Stimulated activated CD4-positive, alpha-beta T cell treated with anti-CD3 and anti-CD28 coated beads, Interleukin-15, amount 100 ng/mL, for 24 hours (primary cell): ENCODE results near the gene GLDN.

Source experiments
- DNase-seq: peaks from one replicate; pipeline ENCODE4 v3.0.0-alpha.2; 2020

GLDN gene

DNA sequence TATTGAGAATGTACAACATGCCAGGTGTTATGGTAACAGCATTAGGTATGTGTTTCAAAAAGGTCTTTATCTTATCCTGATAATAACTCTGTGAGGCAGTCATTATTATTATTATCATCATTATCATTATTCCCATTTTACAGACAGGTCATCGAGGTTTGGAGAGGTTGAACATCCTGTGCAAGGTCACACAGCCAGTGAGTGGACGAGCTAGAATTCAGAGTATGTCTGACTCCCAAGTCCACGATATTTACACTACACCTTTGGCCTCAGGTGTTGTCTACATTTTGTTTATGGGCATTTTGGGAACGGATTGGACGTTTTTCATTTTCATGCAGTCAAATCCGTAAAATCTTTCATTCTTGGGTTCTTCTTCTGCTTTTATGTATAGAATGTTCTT lies 24.0 kb downstream of the GLDN start:
- DNase-seq: no peak

DNA sequence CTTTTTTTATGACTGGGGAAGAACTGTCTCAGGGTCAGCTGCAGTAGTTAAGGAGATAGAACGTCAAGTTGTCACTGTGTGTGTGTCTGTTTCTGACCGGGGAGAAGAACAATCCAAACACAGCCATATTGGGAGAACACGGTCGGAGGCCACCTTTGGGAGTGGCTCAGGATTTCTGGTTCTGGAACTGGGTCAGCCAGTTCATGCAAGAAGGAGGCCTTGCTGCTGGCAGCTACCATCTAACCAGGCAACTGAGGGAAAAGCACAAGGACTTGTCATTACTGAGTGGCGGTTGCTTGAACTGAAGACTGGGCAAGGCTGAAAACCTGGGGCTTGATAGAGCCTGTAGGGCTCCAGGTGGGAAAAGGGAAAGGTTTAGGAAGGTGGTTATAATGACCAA lies 24.6 kb downstream of the GLDN start:
- no peak for DNase-seq

DNA sequence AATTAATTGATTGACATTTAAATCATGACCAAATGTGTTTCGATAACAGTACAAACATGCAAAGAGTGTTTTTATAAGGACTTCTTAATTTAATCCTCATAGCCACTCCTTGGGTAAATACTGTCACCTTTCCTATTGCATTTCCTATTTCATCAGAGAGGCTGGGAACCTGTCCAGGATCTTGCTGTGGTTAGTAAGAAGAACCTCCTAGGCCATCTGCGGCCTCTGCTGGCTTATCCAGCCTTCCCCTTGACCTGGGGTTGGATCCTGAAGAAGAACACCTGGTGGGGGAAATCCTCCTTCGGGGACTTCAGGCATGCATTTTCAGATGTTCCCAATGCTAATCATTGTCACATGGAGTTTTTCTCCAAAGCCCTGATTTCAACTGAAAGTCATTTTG lies 25.5 kb downstream of the GLDN start:
- DNase-seq: no peak

DNA sequence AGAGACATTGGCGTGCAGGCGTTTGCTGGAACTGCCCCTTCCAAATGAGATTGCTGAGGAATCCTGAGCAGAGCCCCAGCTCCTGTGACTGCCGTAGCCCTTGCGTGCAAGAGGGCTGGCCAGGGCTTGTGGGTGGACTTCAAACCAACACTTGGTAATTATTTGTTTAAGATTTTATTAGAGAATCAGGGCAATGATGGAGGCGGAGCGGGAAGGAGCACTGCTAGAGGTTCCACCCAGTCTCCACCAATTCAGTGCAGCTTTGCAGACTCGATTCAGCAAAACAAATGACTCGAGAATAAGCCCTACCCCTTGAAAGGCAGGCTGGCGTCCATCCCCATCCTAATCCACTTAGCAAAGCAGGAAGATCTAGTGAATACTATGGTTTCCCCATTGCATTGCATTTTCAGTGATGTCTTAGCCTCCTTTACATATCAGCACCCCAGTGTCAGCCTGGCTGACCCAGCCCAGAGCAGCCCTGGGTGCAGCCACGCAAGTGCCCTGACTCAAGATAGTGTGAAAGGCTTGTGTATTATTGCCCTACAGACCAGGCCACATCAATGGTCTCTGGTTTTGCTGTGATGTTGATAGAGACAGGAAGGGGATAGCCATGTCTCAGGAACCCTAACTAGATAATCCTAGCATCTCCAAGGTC lies 26.0 kb downstream of the GLDN start:
- DNase-seq: no peak

DNA sequence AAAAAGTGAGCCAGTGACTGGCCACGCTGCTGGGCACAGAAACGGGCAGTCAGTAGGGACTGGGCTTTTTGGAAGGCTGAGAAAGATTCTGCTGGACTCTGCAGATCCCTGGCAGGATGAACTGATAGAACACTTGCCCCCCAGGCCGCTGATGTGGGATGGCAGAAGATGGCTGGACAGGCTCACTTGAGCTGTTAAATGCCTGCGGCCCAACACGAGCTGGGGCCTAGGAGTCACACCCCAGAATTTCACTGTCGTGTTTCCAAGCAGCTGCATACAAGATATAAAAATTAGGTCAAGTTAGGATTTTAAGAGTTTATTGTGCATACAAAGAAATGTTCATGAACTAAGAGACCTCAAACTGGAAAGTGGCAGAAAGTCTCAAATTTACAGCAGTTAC lies 26.9 kb downstream of the GLDN start:
- no peak for DNase-seq

DNA sequence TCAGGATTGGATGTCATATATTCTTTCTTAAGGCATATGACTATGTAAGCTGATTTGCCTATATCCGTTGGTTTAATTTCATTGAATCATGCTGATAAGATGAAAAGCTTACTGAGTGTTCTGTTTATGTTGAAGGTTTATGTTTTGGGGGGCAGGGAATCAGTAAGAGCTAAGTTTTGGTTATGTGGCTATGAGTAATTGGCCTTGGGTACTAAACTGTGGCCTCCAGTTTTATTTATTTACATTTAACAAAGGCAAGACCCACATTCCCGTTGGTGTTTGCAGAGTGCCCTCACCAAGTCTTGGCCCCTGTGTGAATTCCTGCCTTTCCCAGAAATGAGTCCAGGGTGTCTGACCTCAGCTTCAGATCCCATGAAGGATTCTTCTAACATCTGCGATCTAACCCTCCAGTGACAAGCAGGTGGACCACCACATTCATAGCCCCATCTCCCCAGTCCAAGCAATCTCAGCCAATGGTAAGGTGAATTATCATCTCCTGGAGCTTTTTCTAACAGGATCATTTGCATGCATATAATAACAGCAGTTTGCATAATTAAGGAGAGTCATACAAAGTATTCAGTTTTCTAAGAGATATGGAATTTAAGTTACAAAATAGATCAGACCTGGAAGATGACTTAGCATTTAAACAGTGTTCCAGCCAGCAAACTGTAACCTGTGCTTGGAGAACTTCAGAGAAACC lies 27.4 kb downstream of the GLDN start:
- no peak for DNase-seq

DNA sequence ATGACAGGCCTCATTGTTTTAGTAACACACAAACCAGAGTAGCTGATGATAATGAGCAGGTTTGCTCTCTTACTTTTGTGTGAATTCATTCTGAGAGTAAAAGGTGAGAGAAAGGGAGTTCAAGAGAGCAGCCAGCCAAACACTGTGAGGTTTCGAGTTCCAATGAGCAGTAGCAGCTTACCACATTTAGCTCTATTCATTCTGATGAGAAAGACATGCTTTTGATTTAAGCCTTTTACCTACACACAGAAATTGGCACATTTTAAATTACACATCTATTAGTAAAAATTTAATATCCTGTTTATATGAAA lies 28.0 kb downstream of the GLDN start:
- DNase-seq: no peak

DNA sequence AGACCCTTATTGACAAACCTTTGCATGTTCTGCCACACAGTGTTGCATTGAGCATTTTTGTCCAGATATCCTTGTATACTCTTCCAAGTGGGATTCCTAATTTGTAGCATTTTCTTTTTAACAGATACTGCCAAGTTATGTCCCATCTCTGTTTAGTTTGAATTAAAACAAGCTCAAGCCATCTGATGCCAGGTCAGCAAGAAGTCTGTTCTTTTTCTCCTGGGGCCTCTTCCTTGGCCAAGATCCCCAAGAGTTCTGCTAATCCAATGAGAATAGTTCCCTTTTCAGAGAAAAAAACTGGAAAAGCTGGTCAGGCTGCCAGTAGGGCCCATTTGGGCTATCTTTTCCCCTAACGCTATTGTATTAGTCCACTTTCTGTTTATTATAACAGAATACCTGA lies 29.8 kb downstream of the GLDN start:
- no peak for DNase-seq

DNA sequence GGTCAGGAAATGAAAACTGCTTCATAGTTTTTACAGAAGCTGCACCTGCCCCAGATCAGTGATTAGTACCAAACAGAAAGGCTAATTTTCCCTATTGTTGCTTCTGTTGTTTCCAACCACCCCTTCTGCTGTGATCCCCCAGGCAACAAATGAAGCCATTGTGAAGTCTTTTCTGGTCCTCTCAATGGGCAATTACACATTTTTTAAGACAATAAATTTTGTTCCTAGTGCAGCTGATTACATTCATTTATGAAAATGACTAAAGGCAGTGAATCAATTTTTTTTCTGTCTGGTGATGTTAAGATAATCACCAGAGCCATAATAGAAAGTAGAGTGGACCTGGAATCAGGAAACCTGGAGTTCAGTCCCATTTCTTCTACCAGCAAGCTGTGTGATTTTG lies 32.7 kb downstream of the GLDN start:
- DNase-seq: no peak

DNA sequence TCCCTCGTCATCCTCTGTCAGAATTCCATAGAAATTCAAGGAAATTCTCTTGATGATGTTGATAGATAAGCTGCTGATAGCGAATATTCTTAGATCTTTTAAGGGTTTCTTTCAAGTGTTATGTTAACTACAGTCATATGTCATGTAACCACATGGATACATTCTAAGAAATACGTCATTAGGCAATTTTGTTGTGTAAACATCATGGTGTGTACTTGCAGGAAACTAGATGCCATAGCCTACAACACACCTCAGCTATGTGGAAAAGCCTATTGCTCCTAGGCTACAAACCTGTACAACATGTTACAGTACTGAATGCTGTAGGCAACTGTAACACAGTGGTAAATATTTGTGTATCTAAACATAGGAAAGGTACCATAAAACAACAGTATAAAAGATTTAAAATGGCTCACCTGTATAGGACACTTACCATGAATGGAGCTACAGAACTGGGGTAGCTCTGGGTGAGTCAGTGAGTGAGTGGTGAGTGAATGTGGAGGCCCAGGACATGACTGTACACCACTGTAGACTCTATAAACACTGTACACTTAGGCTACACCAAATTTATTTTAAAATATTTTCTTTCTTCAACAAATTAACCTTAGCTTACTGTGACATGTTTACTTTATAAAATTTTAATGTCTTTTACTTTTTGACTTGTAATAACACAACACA lies 34.6 kb downstream of the GLDN start:
- no peak for DNase-seq

DNA sequence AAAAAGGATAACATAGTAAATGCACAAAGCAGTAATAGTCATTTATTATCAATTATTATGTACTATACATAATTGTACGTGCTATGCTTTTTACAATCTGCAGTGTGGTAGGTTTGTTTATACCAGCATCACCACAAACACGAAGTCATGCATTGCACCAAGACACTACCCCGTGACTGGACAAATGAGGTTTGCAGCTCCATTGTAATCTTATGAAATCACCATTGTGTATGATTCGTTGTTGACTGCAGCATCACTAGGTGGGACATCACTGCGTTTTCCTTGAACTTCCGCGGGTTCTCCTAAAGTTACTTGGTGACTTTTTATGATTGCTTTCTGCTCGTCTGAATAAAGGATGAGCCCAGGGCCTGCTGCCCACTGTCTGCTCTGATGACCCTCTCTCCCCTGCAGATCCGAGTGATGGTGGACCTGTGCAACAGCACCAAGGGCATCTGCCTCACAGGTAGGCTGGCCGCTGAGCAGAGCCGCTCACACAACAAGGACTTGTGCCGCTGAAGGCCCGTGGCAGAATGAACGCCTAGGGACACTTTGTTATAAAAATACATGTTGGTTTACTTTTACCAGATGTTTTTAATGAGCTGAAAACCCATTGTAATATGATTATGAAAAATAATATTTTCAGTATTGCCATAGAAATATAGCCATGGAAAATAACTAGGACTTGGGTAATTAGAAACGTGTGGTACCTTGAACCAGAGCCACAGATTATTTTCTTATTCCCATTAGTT lies 35.8 kb downstream of the GLDN start:
- no peak for DNase-seq

DNA sequence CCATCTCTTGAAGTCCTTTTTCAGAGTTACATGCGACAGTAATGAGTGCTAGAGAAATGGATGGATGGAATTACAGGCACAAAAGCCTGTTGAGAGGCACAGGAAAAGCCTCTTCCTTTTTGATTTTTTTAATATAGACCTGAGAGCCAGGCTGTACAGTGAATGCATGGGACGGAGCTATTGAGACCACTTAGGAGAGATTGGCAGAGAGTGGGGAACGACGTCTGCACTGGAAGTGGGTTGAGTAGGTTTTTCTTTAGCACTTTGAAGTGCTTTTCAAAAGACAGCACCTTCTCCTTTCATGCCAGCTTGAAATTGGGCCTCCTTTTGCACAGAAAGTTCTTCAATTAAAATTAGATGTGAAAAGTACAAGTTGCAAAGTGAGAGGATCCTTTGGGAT lies 37.0 kb downstream of the GLDN start:
- no peak for DNase-seq

DNA sequence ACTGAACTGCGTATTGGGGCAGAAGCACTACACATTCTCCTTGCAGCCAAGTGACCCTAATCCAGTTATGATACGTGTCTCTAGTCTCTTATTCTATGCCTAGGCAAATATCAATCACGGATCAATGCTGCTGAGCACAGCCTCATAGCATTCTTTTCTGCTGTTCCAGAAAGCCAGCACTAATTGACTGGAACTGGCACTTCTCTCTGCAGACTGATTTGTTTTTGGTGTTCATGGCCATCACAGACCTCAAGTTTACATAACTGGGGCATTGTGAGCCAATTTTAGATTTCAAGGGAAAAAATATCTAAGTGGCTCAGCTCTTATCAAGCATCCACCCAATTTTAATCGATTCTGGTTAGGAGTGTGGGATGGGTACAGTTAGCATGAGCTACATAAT lies 37.9 kb downstream of the GLDN start:
- no peak for DNase-seq

DNA sequence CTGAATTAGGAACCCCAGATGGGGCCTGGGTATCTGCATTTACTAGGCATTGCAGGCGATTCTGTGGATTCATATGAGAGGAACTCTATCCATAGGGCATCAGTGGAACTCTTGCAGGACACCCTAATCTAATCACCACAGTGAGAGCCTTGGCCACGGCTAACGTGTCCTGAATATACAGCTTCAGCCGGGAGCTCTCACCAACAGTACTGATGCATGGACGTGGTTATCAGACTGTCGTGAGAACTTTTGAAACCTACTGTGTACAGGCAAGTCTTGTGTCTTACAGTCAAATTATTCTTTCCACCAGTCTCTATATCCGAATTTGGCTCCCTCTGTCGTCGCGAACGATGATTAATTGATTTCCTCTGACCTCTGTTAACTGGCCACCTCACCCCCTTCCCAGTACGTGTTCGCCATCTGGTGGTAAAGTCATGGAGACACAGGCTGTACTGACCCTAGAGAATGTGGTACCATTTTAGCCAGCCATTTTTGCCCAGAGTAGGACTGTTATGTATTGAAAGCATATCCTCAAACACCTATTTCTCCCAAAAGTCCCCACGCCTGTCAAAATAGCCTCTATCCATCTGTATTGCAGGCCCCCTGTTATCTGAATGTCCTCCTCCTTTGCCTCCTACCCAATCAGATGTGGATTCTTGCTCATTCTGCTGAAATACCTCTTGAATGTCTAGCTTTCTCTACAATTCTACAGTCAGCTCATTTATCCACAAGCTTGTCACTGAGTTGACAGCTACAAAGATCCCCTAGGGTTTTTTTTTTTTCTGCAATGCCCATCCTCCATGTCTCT lies 39.7 kb downstream of the GLDN start:
- DNase-seq: peak; percentile 43

DNA sequence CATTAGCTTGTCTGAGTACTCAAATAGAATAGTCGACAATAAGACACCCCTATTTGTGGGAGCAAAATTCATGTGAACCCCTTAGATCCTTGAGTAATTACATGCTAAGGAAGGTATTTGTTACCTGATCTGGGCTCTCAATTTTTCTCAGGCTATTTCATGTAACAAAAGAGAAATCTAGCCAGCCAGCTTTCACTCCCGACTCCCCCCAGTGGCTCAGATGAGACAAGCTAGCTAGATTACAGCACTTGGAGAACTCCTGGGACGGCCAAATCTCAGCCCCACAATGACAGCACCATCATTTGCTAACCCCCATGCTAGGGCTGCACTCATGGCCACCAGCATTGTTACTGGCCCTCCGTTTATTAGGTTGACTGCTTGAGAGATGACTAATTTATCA lies 41.3 kb downstream of the GLDN start:
- peak; percentile 4 for DNase-seq

DNA sequence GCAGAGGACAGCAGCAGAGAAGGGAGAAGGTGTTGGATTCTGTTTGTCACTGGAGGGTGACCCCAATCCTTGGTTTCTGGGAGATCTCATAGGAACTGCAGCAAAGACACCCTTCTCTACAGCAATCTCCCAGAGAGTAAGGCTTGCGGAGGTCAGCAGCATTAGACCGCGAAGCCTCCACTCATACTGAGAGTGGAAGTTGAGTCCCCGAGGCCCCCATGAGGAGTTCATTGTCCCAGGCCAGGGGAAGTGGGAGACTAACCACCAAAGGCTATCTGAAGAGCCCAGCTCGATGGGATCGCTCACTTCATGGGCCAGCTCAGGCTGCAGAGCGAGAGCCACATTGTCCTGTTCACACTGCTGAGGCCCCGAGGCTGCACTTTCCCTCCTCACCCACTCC lies 44.6 kb downstream of the GLDN start:
- no peak for DNase-seq

DNA sequence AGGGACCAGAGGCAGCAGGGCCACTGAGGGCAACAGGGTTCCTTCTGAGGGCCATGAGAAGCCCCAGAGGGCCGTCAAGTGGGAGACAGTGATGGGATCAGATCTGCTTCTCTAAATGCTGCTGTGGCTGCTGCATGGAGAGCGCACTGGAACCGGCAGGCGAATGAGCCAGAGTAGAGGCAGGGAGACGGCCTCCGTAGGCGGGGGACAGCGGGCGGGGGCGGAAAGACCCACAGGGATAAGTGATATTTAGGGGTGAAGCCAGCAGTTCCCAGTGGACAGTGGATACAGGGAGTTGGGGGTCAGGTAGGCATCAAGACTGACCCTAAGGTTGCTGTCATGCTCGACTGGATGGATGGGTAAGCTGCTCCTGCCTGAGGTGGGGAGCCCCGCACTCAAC lies 45.0 kb downstream of the GLDN start:
- no peak for DNase-seq

DNA sequence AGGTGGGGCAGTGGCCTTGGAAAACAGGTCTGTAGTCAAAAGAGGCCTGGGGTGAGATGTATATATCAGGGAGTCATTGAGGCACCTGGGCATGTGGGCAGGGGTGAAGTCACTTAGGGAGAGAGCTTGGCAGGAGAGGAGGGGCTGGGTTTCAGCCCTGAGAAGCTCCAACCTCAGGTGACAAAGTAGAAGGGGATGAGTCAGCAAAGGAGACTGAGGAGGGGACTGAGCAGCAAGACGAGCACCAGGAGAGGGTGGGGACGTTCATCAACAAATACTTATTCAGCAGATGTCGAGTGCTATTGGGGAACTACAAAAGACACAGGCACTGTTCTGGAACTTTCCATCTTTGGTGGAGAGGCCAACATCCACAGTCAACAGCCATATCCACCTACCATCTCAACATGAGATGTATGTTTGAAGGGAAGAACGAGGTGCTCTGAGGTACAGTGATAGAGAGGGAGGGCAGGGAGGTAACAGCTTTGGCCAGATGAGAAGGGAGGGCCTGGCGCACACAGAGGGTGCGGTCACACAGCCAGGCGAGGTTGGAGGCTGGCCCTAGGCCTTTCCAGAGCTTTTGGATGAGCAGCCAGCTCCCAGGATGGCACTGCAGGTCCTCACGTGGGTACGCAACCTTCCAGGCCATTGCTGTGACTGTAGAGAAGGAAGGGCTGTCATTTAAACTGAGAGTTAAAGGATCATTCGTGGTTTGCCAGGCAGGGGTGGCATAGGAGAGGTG lies 45.7 kb downstream of the GLDN start:
- no peak for DNase-seq

DNA sequence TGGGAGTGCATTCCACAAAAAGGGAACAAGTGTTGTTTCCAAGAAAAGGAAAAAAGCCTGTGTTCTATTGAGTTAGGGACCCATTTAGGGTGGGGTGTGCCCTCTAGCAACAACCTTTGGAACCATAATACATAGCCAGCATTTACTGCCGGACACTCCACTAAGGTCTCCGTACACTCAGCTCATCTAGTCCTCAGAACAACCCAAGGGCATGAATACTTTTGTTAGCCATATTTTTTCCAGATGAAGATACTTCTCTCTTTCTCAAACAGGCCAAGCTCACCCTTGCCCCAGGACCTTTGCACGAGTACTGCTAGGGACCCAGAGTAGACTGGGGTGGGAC lies 46.2 kb downstream of the GLDN start:
- DNase-seq: no peak

DNA sequence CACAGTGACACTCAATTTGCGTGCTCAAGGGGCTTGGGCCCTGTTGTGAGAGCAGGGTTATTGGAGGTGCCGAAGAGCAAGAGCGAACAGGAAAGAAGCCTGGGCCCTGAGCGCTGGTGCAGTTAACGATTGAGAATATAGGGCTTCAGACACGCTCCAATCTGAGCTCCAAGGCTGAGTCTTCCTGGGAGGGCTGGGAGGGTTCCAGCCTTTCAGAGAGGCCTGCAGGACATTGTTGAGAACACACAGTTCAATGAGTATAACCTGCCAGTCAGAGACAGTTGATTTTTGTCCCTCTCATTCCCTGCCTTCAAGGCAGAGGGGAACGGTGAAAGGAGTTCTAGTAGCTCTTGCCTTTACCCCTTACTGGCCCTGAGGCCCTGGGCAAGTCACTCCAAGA lies 47.3 kb downstream of the GLDN start:
- DNase-seq: no peak

DNA sequence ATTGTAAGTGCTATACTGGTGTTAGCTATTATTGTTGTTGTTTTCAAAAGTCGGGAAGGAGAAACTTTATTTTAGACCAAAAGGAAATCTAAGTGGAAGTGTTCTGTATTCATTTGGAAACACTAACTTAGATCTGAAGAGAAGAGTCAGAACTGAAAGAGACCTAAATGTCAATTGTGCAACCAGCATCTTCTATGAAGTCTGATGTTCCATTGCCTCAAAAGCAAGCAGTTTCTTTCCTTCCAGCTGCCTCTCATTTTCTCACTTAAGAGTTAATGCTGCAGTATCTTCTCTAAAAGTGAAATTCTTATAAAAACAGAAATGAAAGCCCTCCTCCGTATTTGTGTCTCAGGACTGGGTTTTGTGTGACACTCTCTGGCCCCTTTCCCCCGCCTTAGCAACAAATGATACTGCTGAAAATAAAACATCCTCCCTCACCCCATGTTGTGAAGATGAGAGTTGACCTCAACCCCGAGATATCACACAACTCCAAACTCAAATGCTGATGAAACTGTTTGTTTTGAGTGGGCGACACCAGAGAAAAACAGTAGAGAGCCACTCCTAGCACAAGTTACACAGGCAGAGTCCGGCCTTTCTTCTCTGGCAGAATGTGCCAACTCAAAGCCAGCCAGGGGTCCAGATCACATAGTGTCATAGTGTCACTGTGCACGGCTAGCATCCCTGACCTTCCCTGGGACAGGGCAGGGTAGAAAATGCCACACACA lies 48.9 kb downstream of the GLDN start:
- DNase-seq: no peak

DNA sequence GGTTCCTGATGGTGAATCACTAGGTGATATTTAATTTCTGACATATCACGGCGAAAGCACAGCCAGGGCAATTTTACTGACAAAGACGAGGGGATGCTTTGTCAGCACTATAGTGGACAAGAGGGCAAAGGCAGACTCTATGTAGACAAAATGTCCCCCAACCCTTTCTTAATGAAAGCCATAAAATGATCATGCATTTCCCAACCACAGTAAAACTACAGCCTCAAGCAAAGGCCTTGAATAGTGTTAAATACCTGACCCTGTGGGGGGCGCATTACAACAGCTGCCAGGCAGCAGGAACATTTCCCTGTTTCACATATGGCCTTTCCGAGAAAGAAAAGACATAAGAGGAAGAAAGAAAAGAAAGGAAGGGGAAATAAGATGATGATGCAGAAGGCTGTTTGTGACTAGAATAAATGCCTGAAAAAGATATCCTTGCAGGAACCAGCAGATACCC lies 49.5 kb downstream of the GLDN start:
- no peak for DNase-seq
